Caco-2 (cell line): ENCODE measurements around the gene NOS1AP. TPM values are rescaled to one million over a fixed set of nuclear protein-coding genes. Genes with fewer than 3 reads are reported as not detected.

ENCODE experiments used
- BruUV-seq: library from RNA; stranded (reverse); fragments of 400-500 nt; replicated peaks from 2 replicates; lab custom pipeline; 2021; lab: Mats Ljungman, UMichigan
- CTCF ChIA-PET: fragments of 300-600 bp; sonication (Branson Sonifier 250); formaldehyde crosslinking; loops from one replicate; lab custom pipeline; 2022; ENCODE audit warnings: antibody characterized with exemption; lab: Charles Lee
- POLR2A ChIA-PET: fragments of 300-600 bp; sonication (Branson Sonifier 250); formaldehyde crosslinking; loops from one replicate; lab custom pipeline; 2022; ENCODE audit warnings: antibody characterized with exemption; lab: Charles Lee
- DNase-seq, 2 experiments: peaks; one replicate each; pipeline versions ENCODE4 v3.0.0 to v3.0.0-alpha.2; 2020 to 2022
- H3K27me3 ChIP-seq: replicated peaks from 2 replicates; pipeline ENCODE4 v1.6.0; 2011; ENCODE audit warnings: low read length; ENCODE audit not compliant: control insufficient read depth, insufficient read depth
- H3K36me3 ChIP-seq: 2 replicates; pipeline ENCODE4 v1.5.1; 2011; ENCODE audit warnings: low read length; ENCODE audit not compliant: control insufficient read depth, insufficient read depth
- H3K4me1 ChIP-seq: fragments of 250-450 bp; sonication (Bioruptor Pico); 2 replicates; pipeline ENCODE4 v1.5.1; 2020; ENCODE audit warnings: mild to moderate bottlenecking
- H3K4me3 ChIP-seq: 2 replicates; pipeline ENCODE4 v1.5.1; 2011; ENCODE audit warnings: low read depth, mild to moderate bottlenecking, control low read depth, low read length
- H3K9me3 ChIP-seq: fragments of 250-450 bp; sonication (Bioruptor Pico); 2 replicates; pipeline ENCODE4 v1.5.1; 2020; ENCODE audit warnings: mild to moderate bottlenecking, moderate library complexity
- H3K27ac Mint-ChIP-seq: one replicate; pipeline ENCODE4 v1.8.0; 2022; ENCODE audit warnings: mixed read lengths; ENCODE audit not compliant: unreplicated experiment
- H3K27me3 Mint-ChIP-seq: one replicate; pipeline ENCODE4 v1.8.0; 2022; ENCODE audit warnings: mixed read lengths; ENCODE audit not compliant: insufficient read depth, unreplicated experiment
- H3K36me3 Mint-ChIP-seq: one replicate; pipeline ENCODE4 v1.8.0; 2022; ENCODE audit warnings: mild to moderate bottlenecking, mixed read lengths; ENCODE audit not compliant: insufficient read depth, unreplicated experiment
- H3K4me1 Mint-ChIP-seq: one replicate; pipeline ENCODE4 v1.8.0; 2022; ENCODE audit warnings: low read depth, mixed read lengths; ENCODE audit not compliant: unreplicated experiment
- H3K4me3 Mint-ChIP-seq: one replicate; pipeline ENCODE4 v1.8.0; 2022; ENCODE audit warnings: mild to moderate bottlenecking, moderate library complexity, mixed read lengths; ENCODE audit not compliant: unreplicated experiment
- H3K9me3 Mint-ChIP-seq: one replicate; pipeline ENCODE4 v1.8.0; 2022; ENCODE audit warnings: mixed read lengths; ENCODE audit not compliant: unreplicated experiment
- intact Hi-C: fragments of 100-400 bp; cut with micrococcal nuclease; formaldehyde crosslinking; loops from one replicate; pipeline ENCODE4 v1.10.0; 2022; ENCODE audit not compliant: unreplicated experiment
- total RNA-seq: library from RNA; stranded (reverse); gene quantifications from 2 replicates; pipeline ENCODE4 v1.2.3, GENCODE V29; 2022
- TF ChIP-seq, protein P1 (sequence below), 2 experiments: fragments of 200-600 bp in 1 of 2; IDR thresholded peaks; 1 replicate in 1 of 2; 2 replicates in 1 of 2; pipeline versions ENCODE4 v1.5.1 to v1.8.0; 2011 to 2022; ENCODE audit warnings: antibody characterized with exemption in 1 of 2, control low read depth in 1 of 2, inconsistent platforms in 1 of 2, low read depth in 1 of 2, low read length in 1 of 2, mild to moderate bottlenecking in 1 of 2, moderate library complexity in 1 of 2; ENCODE audit not compliant: insufficient read depth in 1 of 2, severe bottlenecking in 1 of 2, unreplicated experiment in 1 of 2

The NOS1AP gene
- total RNA-seq, 1 experiment from 2014 or later, result 5.5 TPM

DNA sequence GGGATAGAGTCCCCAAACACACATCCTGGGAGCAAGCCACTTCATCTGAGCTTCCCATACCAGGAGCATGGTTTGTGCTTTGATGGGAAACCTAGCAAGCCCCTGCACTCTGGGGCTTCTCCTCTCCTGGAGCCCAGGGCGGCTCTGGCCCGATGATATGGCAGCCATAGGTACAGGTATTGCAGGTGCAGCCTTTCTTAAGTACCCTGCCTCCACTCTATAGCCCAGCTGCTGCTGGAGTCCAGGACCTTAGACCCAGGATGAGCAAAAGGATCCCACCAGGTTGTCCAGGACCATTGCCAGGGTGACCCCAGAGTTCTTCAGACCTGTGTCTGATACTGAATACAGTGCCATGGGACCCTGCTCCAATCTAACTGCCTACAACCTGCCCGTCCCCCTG is 316.2 kb downstream of the NOS1AP start:
- Mint-ChIP-seq H3K4me3 (no peak overlapping the region), H3K36me3 (peaks cover 6% of the 10 kb centered on the region), H3K9me3 (no peaks in the 10 kb centered on the region), H3K4me1 (peaks cover 17% of the 10 kb centered on the region), H3K27me3 (no peaks in the 10 kb centered on the region), H3K27ac (no peak overlapping the region)
- TF ChIP-seq, protein P1, sequence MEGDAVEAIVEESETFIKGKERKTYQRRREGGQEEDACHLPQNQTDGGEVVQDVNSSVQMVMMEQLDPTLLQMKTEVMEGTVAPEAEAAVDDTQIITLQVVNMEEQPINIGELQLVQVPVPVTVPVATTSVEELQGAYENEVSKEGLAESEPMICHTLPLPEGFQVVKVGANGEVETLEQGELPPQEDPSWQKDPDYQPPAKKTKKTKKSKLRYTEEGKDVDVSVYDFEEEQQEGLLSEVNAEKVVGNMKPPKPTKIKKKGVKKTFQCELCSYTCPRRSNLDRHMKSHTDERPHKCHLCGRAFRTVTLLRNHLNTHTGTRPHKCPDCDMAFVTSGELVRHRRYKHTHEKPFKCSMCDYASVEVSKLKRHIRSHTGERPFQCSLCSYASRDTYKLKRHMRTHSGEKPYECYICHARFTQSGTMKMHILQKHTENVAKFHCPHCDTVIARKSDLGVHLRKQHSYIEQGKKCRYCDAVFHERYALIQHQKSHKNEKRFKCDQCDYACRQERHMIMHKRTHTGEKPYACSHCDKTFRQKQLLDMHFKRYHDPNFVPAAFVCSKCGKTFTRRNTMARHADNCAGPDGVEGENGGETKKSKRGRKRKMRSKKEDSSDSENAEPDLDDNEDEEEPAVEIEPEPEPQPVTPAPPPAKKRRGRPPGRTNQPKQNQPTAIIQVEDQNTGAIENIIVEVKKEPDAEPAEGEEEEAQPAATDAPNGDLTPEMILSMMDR (IDR thresholded peaks at IDR 0.05; ENCODE audit: insufficient read depth in 1 of 2, low read depth in 1 of 2, low read length in 1 of 2, severe bottlenecking in 1 of 2, unreplicated experiment in 1 of 2), result no peak
- Histone ChIP-seq H3K4me3 (no peak overlapping the region), H3K4me1 (peaks cover 33% of the 10 kb centered on the region), H3K27me3 (no peaks in the 10 kb centered on the region), H3K36me3 (no peaks in the 10 kb centered on the region; the same call in 1 of the 2 replicates), H3K9me3 (no peaks in the 10 kb centered on the region)
- POLR2A ChIA-PET, result interaction anchor here (0.5 kb wide), 1 partner anchor 17 kb away, joined by 4 read pairs; no protein-coding TSS in a partner anchor
- no TSS peak for BruUV-seq
- CTCF ChIA-PET, result no interaction called here
- DNase-seq, result no peak
- intact Hi-C loops, result loop anchor here (10.0 kb wide), 1 partner anchor 191 kb away; no protein-coding TSS in a partner anchor

DNA sequence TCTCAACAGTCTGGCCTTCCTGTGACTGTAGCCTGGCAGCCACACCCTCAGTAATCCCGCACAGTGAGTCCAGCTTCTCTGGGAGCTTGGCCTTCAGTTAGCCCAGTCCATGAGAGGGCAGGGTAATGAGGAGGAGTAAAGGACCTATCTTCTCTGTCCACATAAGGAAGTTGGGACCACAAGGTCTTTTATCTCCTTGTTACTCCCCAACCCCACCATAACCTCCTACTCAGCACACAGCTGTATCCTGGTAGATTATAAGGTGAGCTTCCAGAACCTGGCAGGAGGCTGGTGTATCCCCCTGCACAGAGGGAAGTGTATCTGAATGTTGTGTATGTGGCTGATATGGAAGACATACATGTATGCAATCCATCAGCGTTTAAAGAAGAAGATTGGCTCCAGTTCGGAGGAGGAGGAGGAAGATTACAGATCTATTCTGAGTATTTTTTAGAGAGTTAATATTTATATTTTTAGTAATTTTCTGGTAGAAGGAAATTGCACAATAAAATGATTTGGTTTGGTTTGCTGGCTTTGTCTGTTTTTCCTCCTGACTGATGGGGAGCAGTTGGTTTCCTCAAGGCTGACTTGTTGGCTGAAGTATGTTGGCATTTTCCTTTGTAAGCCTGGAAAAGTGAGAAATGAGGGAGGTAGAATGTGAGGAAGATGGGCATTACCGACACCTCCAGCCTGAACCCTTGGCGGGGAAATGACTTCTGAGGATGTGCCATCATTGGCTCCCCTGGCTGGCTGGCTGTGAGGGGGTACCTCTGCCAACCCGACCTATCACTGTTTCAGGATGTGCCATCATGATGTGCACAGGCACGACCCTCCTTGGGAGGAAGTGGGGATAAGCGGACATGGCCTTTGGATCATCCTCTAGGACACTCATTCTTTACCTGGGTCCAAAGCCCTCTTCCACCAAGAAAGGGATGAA is 317.1 kb downstream of the NOS1AP start:
- no peak overlapping the region for H3K4me3 Mint-ChIP-seq
- Histone ChIP-seq H3K27me3 (no peaks in the 10 kb centered on the region), H3K4me1 (peaks cover 25% of the 10 kb centered on the region), H3K4me3 (no peak overlapping the region), H3K36me3 (no peaks in the 10 kb centered on the region; the same call in 1 of the 2 replicates), H3K9me3 (no peaks in the 10 kb centered on the region)
- H3K9me3 Mint-ChIP-seq, result no peaks in the 10 kb centered on the region
- peaks cover under 1% of the 10 kb centered on the region for H3K36me3 Mint-ChIP-seq
- H3K27me3 Mint-ChIP-seq, result no peaks in the 10 kb centered on the region
- DNase-seq, result no peak
- CTCF ChIA-PET, result no interaction called here
- TF ChIP-seq, protein P1 (IDR thresholded peaks at IDR 0.05; ENCODE audit: insufficient read depth in 1 of 2, low read depth in 1 of 2, low read length in 1 of 2, severe bottlenecking in 1 of 2, unreplicated experiment in 1 of 2), result no peak
- BruUV-seq, result no TSS peak
- POLR2A ChIA-PET, result interaction anchor here (0.5 kb wide), 1 partner anchor 16 kb away, joined by 4 read pairs; no protein-coding TSS in a partner anchor
- H3K4me1 Mint-ChIP-seq, result peaks cover 11% of the 10 kb centered on the region
- intact Hi-C loops, result loop anchor here (10.0 kb wide), 1 partner anchor 192 kb away; no protein-coding TSS in a partner anchor
- H3K27ac Mint-ChIP-seq, result no peak overlapping the region

DNA sequence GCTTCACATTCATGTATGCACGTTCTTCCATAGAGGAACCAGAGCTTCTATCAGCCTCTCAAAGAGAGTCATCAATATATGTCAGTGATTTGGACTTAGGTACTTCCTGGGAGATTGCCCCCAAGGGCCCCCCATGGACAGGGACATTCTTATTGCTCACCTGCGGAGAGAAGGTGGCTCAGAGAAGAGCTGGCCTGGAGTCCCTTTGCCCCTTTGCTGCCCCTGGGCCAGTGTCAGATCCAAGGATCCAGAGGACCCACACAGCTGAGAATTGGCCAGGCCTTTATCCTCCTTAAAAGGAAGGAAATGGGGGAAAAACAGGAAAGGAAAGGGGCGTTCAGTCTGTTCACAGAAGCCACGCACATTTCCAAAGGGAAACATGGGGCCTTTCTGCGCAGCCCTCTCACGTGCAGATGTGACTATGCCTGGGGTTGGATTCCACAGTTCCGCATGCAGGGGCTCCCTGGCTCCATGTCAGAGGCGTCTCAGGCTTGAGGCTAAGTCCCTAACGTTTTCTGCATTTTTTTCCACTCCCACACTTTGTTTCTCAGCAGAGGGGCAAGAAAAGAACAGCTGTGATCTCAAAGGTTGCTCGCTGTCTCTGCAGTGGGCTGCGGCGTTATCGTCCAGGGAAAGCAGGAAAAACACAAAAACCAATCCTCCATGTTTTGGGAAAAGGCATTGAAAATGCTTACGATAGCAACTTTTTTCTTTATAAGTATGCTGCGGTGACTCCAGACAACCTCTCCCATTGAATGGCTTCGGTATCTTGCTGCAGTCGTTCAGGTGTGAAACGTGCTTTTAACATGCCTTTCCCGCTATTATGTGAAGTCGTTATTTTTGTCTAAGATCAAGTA is 318.0 kb downstream of the NOS1AP start:
- Mint-ChIP-seq H3K27me3 (no peaks in the 10 kb centered on the region), H3K4me3 (no peak overlapping the region), H3K36me3 (no peaks in the 10 kb centered on the region), H3K27ac (no peak overlapping the region), H3K9me3 (no peaks in the 10 kb centered on the region), H3K4me1 (peaks cover 14% of the 10 kb centered on the region)
- ChIA-PET POLR2A (no interaction called here), CTCF (no interaction called here)
- H3K36me3 ChIP-seq, result no peaks in the 10 kb centered on the region; the same call in 1 of the 2 replicates
- intact Hi-C loops, result loop anchor here (10.0 kb wide), 1 partner anchor 193 kb away; no protein-coding TSS in a partner anchor
- DNase-seq, result no peak
- no peaks in the 10 kb centered on the region for H3K27me3 ChIP-seq
- H3K4me1 ChIP-seq, result peaks cover 16% of the 10 kb centered on the region
- no peaks in the 10 kb centered on the region for H3K9me3 ChIP-seq
- BruUV-seq, result no TSS peak
- TF ChIP-seq, protein P1 (IDR thresholded peaks at IDR 0.05; ENCODE audit: insufficient read depth in 1 of 2, low read depth in 1 of 2, low read length in 1 of 2, severe bottlenecking in 1 of 2, unreplicated experiment in 1 of 2), result no peak
- no peak overlapping the region for H3K4me3 ChIP-seq
